ENCODE data around the gene BIRC5.

The BIRC5 gene

GRCh38 chr17:78251773-78252103 lies 37.7 kb downstream of the BIRC5 start:
- H3K27ac ChIP-seq: no peak overlapping the region
- TF ChIP-seq CTCF (conservative IDR thresholded peaks at IDR 0.05) (no peak), ZFX (IDR thresholded peaks at IDR 0.05) (no peak)

- no peak overlapping the region for H3K27ac ChIP-seq
Measured at GRCh38 chr17:78252111-78252634, 38.1 kb downstream of the BIRC5 start.

GRCh38 chr17:78252701-78253635 lies 38.9 kb downstream of the BIRC5 start:
- H3K27ac ChIP-seq: no peak overlapping the region

More at GRCh38 chr17:78252111-78252634, 38.1 kb downstream of the BIRC5 start:
- no peak for TF ChIP-seq CTCF (conservative IDR thresholded peaks at IDR 0.05)
- no peak for TF ChIP-seq ZFX (IDR thresholded peaks at IDR 0.05)

GRCh38 chr17:78253636-78253945 lies 39.5 kb downstream of the BIRC5 start:
- H3K27ac ChIP-seq: peak overlapping the region; percentile 92

More at GRCh38 chr17:78252701-78253635, 38.9 kb downstream of the BIRC5 start:
- no peak for TF ChIP-seq CTCF (conservative IDR thresholded peaks at IDR 0.05)
- no peak for TF ChIP-seq ZFX (IDR thresholded peaks at IDR 0.05)

- TF ChIP-seq ZFX (IDR thresholded peaks at IDR 0.05) (peak; percentile 92; the same call in 1 of the 2 replicates), CTCF (conservative IDR thresholded peaks at IDR 0.05) (no peak)
- H3K27ac ChIP-seq: peak overlapping the region; percentile 92
Measured at GRCh38 chr17:78253946-78254672, 40.1 kb downstream of the BIRC5 start.

GRCh38 chr17:78255029-78255656 lies 41.1 kb downstream of the BIRC5 start:
- no peak overlapping the region for H3K27ac ChIP-seq
- TF ChIP-seq ZFX (IDR thresholded peaks at IDR 0.05): no peak
- TF ChIP-seq CTCF (conservative IDR thresholded peaks at IDR 0.05): no peak

- TF ChIP-seq CTCF (conservative IDR thresholded peaks at IDR 0.05): no peak
- H3K27ac ChIP-seq: no peak overlapping the region
Measured at GRCh38 chr17:78255953-78256706, 42.1 kb downstream of the BIRC5 start.
